Measurements from ENCODE around the gene CYP1B1.
"Not testable (repeated sequence)": the region's sequence is repeated elsewhere in the genome, so short reads cannot be mapped to it uniquely, and the experiment has no call there.

DNA sequence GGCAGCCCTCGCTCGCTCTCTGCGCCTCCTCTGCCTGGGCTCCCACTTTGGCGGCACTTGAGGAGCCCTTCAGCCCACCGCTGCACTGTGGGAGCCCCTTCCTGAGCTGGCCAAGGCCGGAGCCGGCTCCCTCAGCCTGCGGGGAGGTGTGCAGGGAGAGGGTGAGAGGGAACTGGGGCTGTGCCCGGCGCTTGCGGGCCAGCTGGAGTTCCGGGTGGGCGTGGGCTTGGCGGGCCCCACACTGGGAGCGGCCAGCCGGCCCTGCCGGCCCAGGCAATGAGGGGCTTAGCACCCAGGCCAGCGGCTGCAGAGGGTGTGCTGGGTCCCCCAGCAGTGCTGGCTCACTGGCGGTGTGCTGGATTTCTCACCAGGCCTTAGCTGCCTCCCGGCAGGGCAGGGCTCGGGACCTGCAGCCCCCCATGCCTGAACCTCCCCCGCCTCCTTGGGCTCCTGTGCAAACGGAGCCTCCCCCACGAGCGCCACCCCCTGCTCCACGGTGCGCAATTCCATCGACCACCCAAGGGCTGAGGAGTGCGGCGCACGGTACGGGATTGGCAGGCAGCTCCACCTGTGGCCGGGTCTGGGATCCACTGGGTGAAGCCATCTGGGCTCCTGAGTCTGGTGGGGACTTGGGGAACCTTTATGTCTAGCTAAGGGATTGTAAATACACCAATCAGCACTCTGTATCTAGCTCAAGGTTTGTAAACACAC lies 55.4 kb downstream of the CYP1B1 start:
- TF ChIP-seq, protein P1, sequence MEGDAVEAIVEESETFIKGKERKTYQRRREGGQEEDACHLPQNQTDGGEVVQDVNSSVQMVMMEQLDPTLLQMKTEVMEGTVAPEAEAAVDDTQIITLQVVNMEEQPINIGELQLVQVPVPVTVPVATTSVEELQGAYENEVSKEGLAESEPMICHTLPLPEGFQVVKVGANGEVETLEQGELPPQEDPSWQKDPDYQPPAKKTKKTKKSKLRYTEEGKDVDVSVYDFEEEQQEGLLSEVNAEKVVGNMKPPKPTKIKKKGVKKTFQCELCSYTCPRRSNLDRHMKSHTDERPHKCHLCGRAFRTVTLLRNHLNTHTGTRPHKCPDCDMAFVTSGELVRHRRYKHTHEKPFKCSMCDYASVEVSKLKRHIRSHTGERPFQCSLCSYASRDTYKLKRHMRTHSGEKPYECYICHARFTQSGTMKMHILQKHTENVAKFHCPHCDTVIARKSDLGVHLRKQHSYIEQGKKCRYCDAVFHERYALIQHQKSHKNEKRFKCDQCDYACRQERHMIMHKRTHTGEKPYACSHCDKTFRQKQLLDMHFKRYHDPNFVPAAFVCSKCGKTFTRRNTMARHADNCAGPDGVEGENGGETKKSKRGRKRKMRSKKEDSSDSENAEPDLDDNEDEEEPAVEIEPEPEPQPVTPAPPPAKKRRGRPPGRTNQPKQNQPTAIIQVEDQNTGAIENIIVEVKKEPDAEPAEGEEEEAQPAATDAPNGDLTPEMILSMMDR (IDR thresholded peaks at IDR 0.05 in 8 of 11, conservative IDR thresholded peaks at IDR 0.05 in 3 of 11): not testable (repeated sequence)
- TF ChIP-seq POLR2A (IDR thresholded peaks at IDR 0.05): not testable (repeated sequence)

Measured in spleen (tissue), 7 donors.